LNCAP (cell line): Measurements from ENCODE around the gene PEAK3.

ENCODE experiments used
- TF ChIP-seq, protein P1 (sequence below): fragments of 450-650 bp; IDR thresholded peaks from 2 replicates; pipeline ENCODE4 v1.5.1; 2017; ENCODE audit warnings: mild to moderate bottlenecking

Gene PEAK3

DNA sequence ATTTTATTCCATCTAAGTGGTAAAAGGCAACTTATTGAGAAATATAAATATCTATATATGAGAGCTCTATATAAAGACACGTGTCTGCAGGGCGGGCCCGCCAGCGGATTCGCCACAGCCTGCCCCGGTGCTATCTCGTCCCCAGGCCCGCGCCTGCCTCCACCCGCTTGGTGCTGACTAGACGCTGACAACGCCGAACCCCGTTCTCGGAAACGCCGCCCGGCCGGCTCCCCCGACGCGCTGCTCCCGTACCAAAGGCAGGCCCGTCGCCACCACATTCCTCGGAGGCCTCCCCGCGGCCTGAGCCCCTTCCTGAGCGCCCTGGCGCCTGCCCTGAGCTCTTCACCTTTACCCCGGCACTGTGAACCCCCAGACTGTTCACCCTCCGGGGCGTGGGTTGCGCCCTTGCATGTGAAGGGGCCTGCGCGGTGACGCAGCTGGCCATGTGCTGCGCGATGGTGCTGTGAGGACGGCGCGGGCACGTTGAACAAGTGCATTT is 51.9 kb downstream of the PEAK3 start:
- TF ChIP-seq, protein P1, sequence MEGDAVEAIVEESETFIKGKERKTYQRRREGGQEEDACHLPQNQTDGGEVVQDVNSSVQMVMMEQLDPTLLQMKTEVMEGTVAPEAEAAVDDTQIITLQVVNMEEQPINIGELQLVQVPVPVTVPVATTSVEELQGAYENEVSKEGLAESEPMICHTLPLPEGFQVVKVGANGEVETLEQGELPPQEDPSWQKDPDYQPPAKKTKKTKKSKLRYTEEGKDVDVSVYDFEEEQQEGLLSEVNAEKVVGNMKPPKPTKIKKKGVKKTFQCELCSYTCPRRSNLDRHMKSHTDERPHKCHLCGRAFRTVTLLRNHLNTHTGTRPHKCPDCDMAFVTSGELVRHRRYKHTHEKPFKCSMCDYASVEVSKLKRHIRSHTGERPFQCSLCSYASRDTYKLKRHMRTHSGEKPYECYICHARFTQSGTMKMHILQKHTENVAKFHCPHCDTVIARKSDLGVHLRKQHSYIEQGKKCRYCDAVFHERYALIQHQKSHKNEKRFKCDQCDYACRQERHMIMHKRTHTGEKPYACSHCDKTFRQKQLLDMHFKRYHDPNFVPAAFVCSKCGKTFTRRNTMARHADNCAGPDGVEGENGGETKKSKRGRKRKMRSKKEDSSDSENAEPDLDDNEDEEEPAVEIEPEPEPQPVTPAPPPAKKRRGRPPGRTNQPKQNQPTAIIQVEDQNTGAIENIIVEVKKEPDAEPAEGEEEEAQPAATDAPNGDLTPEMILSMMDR, result no peak

DNA sequence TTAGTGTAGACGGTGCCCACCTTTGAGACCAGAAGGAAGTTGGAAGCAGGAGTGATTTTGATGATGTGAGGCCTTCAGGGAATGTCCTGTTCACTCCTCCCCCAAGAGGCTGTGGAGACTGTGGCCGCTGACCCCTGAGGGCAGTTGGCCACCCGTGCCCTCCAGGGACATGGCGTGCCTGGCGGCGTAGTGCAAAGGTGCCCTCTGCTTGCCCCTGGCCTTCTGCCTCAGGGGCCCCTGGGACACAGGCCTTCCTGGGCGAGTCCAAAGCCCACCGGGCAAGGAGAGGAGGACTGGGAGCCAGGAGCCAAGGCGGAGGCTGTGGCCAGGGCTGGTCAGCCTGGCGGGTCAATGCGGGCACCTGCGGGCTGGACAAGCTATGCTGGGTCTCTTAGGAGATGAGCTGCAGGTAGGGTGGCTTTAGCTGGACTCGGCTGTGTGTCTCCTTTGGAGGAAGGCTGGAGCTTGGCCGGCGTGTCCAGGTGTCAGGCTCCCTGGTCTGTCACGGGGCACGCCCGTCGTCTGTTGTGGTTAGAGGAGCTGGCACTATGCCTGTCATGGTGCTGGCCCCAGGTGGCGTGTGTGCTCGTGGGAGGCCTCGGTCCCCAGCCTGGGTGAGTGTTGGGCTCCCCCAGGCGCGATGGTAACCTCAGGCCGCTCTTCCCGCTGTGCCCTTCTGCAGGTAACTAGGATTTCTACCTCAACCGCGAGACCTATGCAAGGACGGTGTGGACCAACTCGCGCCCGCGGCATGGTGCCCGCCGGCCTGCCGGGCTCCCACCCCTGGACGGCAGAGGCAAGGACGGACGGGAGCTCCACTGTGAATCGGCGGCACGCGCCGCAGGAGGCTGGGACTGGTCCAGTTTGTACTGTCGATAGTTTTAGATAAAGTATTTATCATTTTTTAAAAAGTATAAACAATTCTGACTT is 52.6 kb downstream of the PEAK3 start:
- TF ChIP-seq, protein P1, result no peak

DNA sequence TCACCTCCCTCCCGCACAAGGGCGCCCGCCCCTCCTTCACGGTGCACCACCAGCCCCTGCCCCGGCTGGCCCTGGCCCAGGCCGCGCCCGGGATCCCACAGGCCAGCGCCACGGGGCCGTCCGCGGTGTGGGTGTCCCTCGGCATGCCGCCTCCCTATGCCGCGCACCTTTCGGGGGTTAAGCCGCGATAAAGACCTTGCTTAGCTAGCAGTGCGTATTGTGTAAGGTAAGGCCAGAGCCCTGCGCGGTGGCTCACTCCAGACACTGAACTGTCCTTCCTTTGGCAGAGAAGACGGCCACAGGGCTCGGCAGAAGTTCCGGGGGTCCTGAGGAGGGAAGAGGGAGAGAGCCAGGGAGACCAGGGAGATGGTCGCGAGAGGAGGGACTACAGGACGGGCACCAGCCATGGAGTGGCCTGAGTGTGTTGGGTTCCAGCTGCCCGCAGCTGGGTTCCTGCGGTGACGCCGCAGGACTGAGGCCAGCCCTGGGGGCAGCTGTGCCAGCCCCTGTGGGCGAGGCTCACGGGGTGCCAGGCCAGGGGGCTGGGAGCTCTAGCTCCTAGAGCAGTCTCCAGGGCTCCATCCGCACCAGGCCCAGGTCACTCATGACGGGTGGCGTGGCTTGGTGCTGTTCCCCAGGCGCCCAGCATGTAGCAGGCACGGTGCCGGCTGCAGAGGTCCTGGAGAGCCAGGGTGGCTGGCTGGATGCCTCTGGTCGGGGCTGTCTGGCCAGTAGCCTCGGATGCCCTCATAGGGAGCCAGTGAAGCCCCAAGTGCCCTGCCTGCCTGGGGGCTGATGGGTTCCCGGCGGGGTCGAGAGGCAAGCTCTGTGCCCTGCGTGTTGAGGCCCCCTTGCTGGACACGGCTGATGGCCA is 53.6 kb downstream of the PEAK3 start:
- TF ChIP-seq, protein P1, result no peak

DNA sequence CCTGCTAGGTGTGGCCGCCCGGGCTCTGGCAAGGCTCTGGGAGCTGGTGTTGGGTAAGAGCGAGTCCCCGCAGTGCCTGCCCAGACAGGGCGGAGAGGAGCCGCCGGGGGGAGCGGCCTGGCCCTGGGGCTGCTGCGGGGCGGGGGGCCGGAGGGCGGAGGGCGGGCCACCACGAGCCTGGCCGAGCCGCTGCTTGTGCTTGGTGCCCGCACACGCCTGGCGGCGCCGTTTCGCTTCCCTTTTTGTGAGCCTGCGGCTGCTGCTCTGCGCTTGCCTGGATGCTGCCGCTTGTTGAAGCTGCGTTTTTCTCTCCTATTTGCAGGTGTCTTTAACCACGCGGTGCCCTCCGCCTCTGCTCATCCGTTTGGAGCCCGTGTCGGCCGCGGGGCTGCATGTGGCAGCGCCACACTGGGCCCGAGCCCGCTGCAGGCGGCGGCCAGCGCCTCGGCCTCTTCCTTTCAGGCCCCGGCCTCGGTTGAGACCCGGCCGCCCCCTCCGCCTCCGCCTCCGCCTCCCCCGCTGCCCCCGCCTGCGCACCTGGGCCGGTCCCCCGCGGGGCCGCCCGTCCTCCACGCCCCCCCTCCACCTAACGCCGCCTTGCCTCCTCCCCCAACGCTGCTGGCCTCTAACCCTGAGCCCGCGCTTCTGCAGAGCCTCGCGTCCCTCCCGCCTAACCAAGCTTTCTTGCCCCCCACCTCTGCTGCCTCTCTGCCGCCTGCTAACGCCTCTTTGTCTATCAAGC is 54.4 kb downstream of the PEAK3 start:
- TF ChIP-seq, protein P1, result no peak

DNA sequence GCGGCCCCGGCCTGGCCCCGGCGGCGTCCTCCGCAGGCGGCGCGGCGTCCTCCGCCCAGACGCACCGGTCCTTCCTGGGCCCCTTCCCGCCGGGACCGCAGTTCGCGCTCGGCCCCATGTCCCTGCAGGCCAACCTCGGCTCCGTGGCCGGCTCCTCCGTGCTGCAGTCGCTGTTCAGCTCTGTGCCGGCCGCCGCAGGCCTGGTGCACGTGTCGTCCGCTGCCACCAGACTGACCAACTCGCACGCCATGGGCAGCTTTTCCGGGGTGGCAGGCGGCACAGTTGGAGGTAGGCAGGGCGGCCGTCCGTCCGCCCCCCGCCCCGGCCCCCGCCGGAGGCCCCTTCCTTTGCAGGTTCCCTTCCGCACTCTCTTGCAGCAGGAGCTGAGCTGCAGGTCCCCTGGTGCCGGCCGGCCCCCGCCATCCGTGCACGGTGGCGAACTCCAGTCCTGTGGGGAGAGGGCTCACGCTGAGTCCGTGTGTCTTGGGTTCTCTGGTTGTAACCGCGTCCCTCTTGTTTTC is 55.1 kb downstream of the PEAK3 start:
- TF ChIP-seq, protein P1, result no peak

DNA sequence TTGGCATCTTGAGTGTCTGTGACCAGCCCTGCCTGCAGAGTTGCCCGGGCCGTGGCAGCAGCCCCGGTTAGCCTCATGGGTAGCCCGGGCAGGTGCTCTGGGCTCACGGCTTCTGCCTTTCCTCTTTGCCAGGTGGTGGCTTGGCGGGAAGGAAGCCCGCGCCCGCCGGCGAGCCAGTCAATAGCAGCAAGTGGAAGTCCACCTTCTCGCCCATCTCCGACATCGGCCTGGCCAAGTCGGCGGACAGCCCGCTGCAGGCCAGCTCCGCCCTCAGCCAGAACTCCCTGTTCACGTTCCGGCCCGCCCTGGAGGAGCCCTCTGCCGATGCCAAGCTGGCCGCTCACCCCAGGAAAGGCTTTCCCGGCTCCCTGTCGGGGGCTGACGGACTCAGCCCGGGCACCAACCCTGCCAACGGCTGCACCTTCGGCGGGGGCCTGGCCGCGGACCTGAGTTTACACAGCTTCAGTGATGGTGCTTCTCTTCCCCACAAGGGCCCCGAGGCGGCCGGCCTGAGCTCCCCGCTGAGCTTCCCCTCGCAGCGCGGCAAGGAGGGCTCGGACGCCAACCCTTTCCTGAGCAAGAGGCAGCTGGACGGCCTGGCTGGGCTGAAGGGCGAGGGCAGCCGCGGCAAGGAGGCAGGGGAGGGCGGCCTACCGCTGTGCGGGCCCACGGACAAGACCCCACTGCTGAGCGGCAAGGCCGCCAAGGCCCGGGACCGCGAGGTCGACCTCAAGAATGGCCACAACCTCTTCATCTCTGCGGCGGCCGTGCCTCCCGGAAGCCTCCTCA is 55.7 kb downstream of the PEAK3 start:
- TF ChIP-seq, protein P1, result no peak
